Mucosa of descending colon (tissue), 3 donors: Measurements from ENCODE around the gene NELL1. TPM values are rescaled to one million over a fixed set of nuclear protein-coding genes. Genes with fewer than 3 reads are reported as not detected.

Experiments used
- ATAC-seq: fragments of 200-7000 bp; cut with Tn5 transposase; one replicate; pipeline ENCODE4 v1.9.1; 2020; ENCODE audit warnings: mild to moderate bottlenecking, moderate library complexity
- DNase-seq, 3 donors: peaks; one replicate each; pipeline ENCODE4 v3.0.0-alpha.2; 2020
- H3K36me3 ChIP-seq: fragments of 200-600 bp; one replicate; pipeline ENCODE4 v1.8.0; 2021; ENCODE audit warnings: low read depth, mild to moderate bottlenecking
- H3K4me1 ChIP-seq: fragments of 200-600 bp; one replicate; pipeline ENCODE4 v1.8.0; 2021; ENCODE audit warnings: low read depth, mild to moderate bottlenecking
- H3K4me3 ChIP-seq: fragments of 200-600 bp; one replicate; pipeline ENCODE4 v1.8.0; 2021; ENCODE audit warnings: mild to moderate bottlenecking
- H3K9me3 ChIP-seq: fragments of 200-600 bp; one replicate; pipeline ENCODE4 v1.8.0; 2021; ENCODE audit warnings: mild to moderate bottlenecking
- CTCF ChIP-seq: fragments of 200-600 bp; IDR thresholded peaks from one replicate; pipeline ENCODE4 v1.8.0; 2022; ENCODE audit warnings: antibody characterized with exemption, mild to moderate bottlenecking
- intact Hi-C, 2 donors: fragments of 100-400 bp; cut with DNase I in 1 of 2; cut with micrococcal nuclease in 1 of 2; formaldehyde crosslinking; loops; one replicate each; pipeline versions ENCODE4 v1.11.0 to v1.11.1; 2022; cut with DNase I, micrococcal nuclease
- total RNA-seq, 3 donors: library from RNA; stranded (reverse); fragmentation: NEBNext Ultra II Directional in 2 of 3; extraction: Animal tissue kit (Norgen Biotek cat#: 25700) in 2 of 3; gene quantifications; one replicate each; pipeline versions ENCODE4 v1.2.1 to v1.2.4, GENCODE V29; 2021 to 2023
- donor health status: DM: no; HTN: no; CAD: no; lungs with moderate emphysema.
- donor health status: DM: no; HTN: no; CAD: no.
- donor health status: DM: no; HTN: yes; CAD: no.

The NELL1 gene
- total RNA-seq, 3 donors from 2014 or later, result 0.20 to 0.73 (median 0.31) TPM

- ATAC-seq (no peak), DNase-seq (no peak)
- H3K4me1 ChIP-seq, result no peaks in the 10 kb centered on the region
- no peak overlapping the region for H3K4me3 ChIP-seq
- TF ChIP-seq CTCF, result no peak
- no peaks in the 10 kb centered on the region for H3K9me3 ChIP-seq
- H3K36me3 ChIP-seq, result no peaks in the 10 kb centered on the region
- intact Hi-C loops, result no loop called here
These were observed 868.6 kb downstream of the NELL1 start for GRCh38 chr11:21537980-21538379.

GRCh38 chr11:21541187-21541751, 871.9 kb downstream of the NELL1 start:
- no peak for TF ChIP-seq CTCF
- Histone ChIP-seq H3K4me1 (no peaks in the 10 kb centered on the region), H3K4me3 (no peak overlapping the region), H3K36me3 (no peaks in the 10 kb centered on the region), H3K9me3 (no peaks in the 10 kb centered on the region)
- no peak for DNase-seq
- ATAC-seq, result no peak
- intact Hi-C loops, result no loop called here

DNA sequence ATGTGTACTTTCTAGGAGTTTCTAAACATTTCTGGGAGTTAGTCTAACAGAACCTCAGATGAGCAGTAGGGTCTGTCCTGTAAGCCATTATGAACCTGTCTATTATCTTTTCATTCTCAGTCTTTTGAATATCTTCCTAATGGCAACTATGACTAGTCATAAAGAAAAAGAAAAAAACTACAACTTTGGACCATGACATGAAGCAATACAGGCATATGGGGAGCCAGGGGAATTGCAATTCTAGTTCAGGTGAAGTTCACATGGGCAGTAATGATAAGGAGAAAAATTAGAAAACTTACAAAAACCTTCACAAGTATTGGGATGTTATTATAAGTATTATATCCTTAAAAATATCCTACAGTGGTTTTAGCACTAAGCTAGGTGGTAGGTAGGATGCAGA, 874.5 kb downstream of the NELL1 start:
- no peaks in the 10 kb centered on the region for H3K9me3 ChIP-seq
- no peaks in the 10 kb centered on the region for H3K36me3 ChIP-seq
- ATAC-seq (no peak), DNase-seq (no peak)
- TF ChIP-seq CTCF, result no peak
- H3K4me1 ChIP-seq, result no peaks in the 10 kb centered on the region
- no peak overlapping the region for H3K4me3 ChIP-seq
- intact Hi-C loops, result no loop called here

- DNase-seq (no peak), ATAC-seq (no peak)
- no peaks in the 10 kb centered on the region for H3K4me1 ChIP-seq
- H3K9me3 ChIP-seq, result no peaks in the 10 kb centered on the region
- no peak for TF ChIP-seq CTCF
- intact Hi-C loops, result no loop called here
- no peaks in the 10 kb centered on the region for H3K36me3 ChIP-seq
- no peak overlapping the region for H3K4me3 ChIP-seq
These were observed 876.3 kb downstream of the NELL1 start for GRCh38 chr11:21545699-21546098.

DNA sequence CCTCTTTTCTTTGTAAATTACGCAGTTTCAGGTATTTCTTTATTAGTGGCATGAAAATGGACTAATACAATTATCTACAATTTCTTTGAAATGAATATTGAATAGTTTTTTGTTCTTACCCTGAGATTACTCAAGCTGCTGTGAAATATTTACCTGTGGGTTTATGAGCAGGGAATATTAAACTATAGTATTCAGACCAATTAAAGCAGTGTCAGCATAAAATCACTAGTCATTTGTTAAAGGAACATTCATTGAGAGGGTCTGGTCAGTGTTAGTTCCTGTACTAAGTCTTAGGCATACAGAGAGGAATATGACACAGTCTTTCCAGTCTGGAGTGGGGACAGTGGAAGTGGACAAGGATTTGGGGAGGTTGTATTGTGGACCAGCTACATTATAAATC, 877.3 kb downstream of the NELL1 start:
- intact Hi-C loops, result no loop called here
- Histone ChIP-seq H3K36me3 (no peaks in the 10 kb centered on the region), H3K4me1 (no peaks in the 10 kb centered on the region), H3K9me3 (no peaks in the 10 kb centered on the region), H3K4me3 (no peak overlapping the region)
- no peak for DNase-seq
- no peak for TF ChIP-seq CTCF
- no peak for ATAC-seq

- Histone ChIP-seq H3K4me3 (no peak overlapping the region), H3K4me1 (no peaks in the 10 kb centered on the region), H3K9me3 (no peaks in the 10 kb centered on the region), H3K36me3 (no peaks in the 10 kb centered on the region)
- intact Hi-C loops, result no loop called here
- ATAC-seq (peak; percentile 90), DNase-seq (no peak)
- TF ChIP-seq CTCF, result no peak
These were observed 883.5 kb downstream of the NELL1 start for GRCh38 chr11:21552911-21553310.
